Measurements from ENCODE around the gene CSK. TPM values are rescaled to one million over a fixed set of nuclear protein-coding genes. Genes with fewer than 3 reads are reported as not detected.

The CSK gene
- total and polyA plus RNA-seq, 2 experiments from 2014 or later, result 11.0 to 18.0 TPM

- Histone ChIP-seq H2AFZ (no peak overlapping the region), H3K27me3 (replicated peaks; ENCODE audit: insufficient read depth) (no peaks in the 10 kb centered on the region), H3K4me1 (ENCODE audit: insufficient read depth) (0 out of 2 replicates have a peak, but pooled peaks cover 5% of the 10 kb centered on the region), H3K4me2 (ENCODE audit: unreplicated experiment) (no peak overlapping the region), H3K27ac (no peak overlapping the region), H3K36me3 (ENCODE audit: low read depth) (no peaks in the 10 kb centered on the region), H4K20me1 (ENCODE audit: insufficient read depth) (no peaks in the 10 kb centered on the region), H3K79me2 (ENCODE audit: insufficient read depth) (no peaks in the 10 kb centered on the region), H3K4me3 (no peak overlapping the region), H3K9me2 (ENCODE audit: insufficient read depth) (no peaks in the 10 kb centered on the region), H3K9ac (no peak overlapping the region), H3K9me3 (ENCODE audit: low read depth) (no peaks in the 10 kb centered on the region), H3F3A (ENCODE audit: insufficient read depth) (no peaks in the 10 kb centered on the region)
- TF ChIP-seq EZH2 (IDR thresholded peaks at IDR 0.05; ENCODE audit: insufficient read depth, poor library complexity, severe bottlenecking), result no peak
- no peak for TF ChIP-seq EZH2phosphoT487 (IDR thresholded peaks at IDR 0.05; ENCODE audit: insufficient read depth, low read depth)
- 63 to 78% methylated on average over 5 of the region's 5 CpGs for WGBS, 2 experiments (ENCODE audit: low coverage in 1 of 2, low lambda C conversion rate in 2 of 2, missing lambda C conversion rate in 2 of 2)
- DNase-seq, result no peak
- in situ Hi-C loops (cut with MboI), result loop anchor here (5.0 kb wide), 1 partner anchor 179 kb away; no protein-coding TSS in a partner anchor
Measured at GRCh38 chr15:74773329-74773728, 8.6 kb upstream of the CSK start.

- H3K4me2 ChIP-seq (ENCODE audit: unreplicated experiment), result no peak overlapping the region
- no peak overlapping the region for H3K4me3 ChIP-seq
- DNase-seq, result peak; percentile 17
- no peaks in the 10 kb centered on the region for H3K9me3 ChIP-seq (ENCODE audit: low read depth)
- H3K9ac ChIP-seq, result no peak overlapping the region
- WGBS, 2 experiments (ENCODE audit: low coverage in 1 of 2, low lambda C conversion rate in 2 of 2, missing lambda C conversion rate in 2 of 2), result 66 to 69% methylated on average over 5 of the region's 5 CpGs
- no peak overlapping the region for H3K27ac ChIP-seq
- H3K9me2 ChIP-seq (ENCODE audit: insufficient read depth), result no peaks in the 10 kb centered on the region
- no peak overlapping the region for H2AFZ ChIP-seq
- no peaks in the 10 kb centered on the region for H4K20me1 ChIP-seq (ENCODE audit: insufficient read depth)
- no peaks in the 10 kb centered on the region for H3K27me3 ChIP-seq (replicated peaks; ENCODE audit: insufficient read depth)
- H3K36me3 ChIP-seq (ENCODE audit: low read depth), result no peaks in the 10 kb centered on the region
- TF ChIP-seq EZH2phosphoT487 (IDR thresholded peaks at IDR 0.05; ENCODE audit: insufficient read depth, low read depth), result no peak
- TF ChIP-seq EZH2 (IDR thresholded peaks at IDR 0.05; ENCODE audit: insufficient read depth, poor library complexity, severe bottlenecking), result no peak
- in situ Hi-C loops (cut with MboI), result loop anchor here (5.0 kb wide), 1 partner anchor 179 kb away; no protein-coding TSS in a partner anchor
- 0 out of 2 replicates have a peak, but pooled peaks cover 5% of the 10 kb centered on the region for H3K4me1 ChIP-seq (ENCODE audit: insufficient read depth)
- no peaks in the 10 kb centered on the region for H3F3A ChIP-seq (ENCODE audit: insufficient read depth)
- H3K79me2 ChIP-seq (ENCODE audit: insufficient read depth), result no peaks in the 10 kb centered on the region
Measured at GRCh38 chr15:74773731-74774252, 8.1 kb upstream of the CSK start.

GRCh38 chr15:74775132-74775562 lies 6.7 kb upstream of the CSK start:
- Histone ChIP-seq H3K27me3 (replicated peaks; ENCODE audit: insufficient read depth) (no peaks in the 10 kb centered on the region), H3F3A (ENCODE audit: insufficient read depth) (no peaks in the 10 kb centered on the region), H3K9ac (no peak overlapping the region), H3K4me3 (no peak overlapping the region), H4K20me1 (ENCODE audit: insufficient read depth) (no peaks in the 10 kb centered on the region), H2AFZ (no peak overlapping the region), H3K36me3 (ENCODE audit: low read depth) (no peaks in the 10 kb centered on the region), H3K27ac (no peak overlapping the region), H3K9me3 (ENCODE audit: low read depth) (no peaks in the 10 kb centered on the region), H3K9me2 (ENCODE audit: insufficient read depth) (no peaks in the 10 kb centered on the region), H3K4me1 (ENCODE audit: insufficient read depth) (0 out of 2 replicates have a peak, but pooled peaks cover 5% of the 10 kb centered on the region), H3K79me2 (ENCODE audit: insufficient read depth) (no peaks in the 10 kb centered on the region), H3K4me2 (ENCODE audit: unreplicated experiment) (no peak overlapping the region)
- TF ChIP-seq EZH2 (IDR thresholded peaks at IDR 0.05; ENCODE audit: insufficient read depth, poor library complexity, severe bottlenecking) (no peak), EZH2phosphoT487 (IDR thresholded peaks at IDR 0.05; ENCODE audit: insufficient read depth, low read depth) (no peak)
- 78 to 82% methylated on average over 5 of the region's 5 CpGs for WGBS, 2 experiments (ENCODE audit: low coverage in 1 of 2, low lambda C conversion rate in 2 of 2, missing lambda C conversion rate in 2 of 2)
- no peak for DNase-seq
- in situ Hi-C loops (cut with MboI), result no loop called here

- Histone ChIP-seq H2AFZ (no peak overlapping the region), H3K9me3 (ENCODE audit: low read depth) (no peaks in the 10 kb centered on the region), H3K4me1 (ENCODE audit: insufficient read depth) (0 out of 2 replicates have a peak, but pooled peaks cover 5% of the 10 kb centered on the region), H3K79me2 (ENCODE audit: insufficient read depth) (no peaks in the 10 kb centered on the region), H3K9me2 (ENCODE audit: insufficient read depth) (no peaks in the 10 kb centered on the region), H3K4me2 (ENCODE audit: unreplicated experiment) (no peak overlapping the region), H3K27ac (no peak overlapping the region), H3K36me3 (ENCODE audit: low read depth) (no peaks in the 10 kb centered on the region), H3F3A (ENCODE audit: insufficient read depth) (no peaks in the 10 kb centered on the region), H3K9ac (no peak overlapping the region), H3K4me3 (no peak overlapping the region), H3K27me3 (replicated peaks; ENCODE audit: insufficient read depth) (no peaks in the 10 kb centered on the region), H4K20me1 (ENCODE audit: insufficient read depth) (no peaks in the 10 kb centered on the region)
- no peak for TF ChIP-seq EZH2 (IDR thresholded peaks at IDR 0.05; ENCODE audit: insufficient read depth, poor library complexity, severe bottlenecking)
- TF ChIP-seq EZH2phosphoT487 (IDR thresholded peaks at IDR 0.05; ENCODE audit: insufficient read depth, low read depth), result no peak
- no peak for DNase-seq
- WGBS, 2 experiments (ENCODE audit: low coverage in 1 of 2, low lambda C conversion rate in 2 of 2, missing lambda C conversion rate in 2 of 2), result 79 to 87% methylated on average over 4 of the region's 4 CpGs
- in situ Hi-C loops (cut with MboI), result no loop called here
Measured at GRCh38 chr15:74775894-74776293, 6.0 kb upstream of the CSK start.

All from GM23248 (cell line).